GM18951 (cell line): ENCODE results near the gene MPHOSPH10.
A peak's percentile ranks its signal among the peaks of the same experiment; 100 is the strongest.
"Not testable (repeated sequence)": the region's sequence is repeated elsewhere in the genome, so short reads cannot be mapped to it uniquely, and the experiment has no call there.

Source experiments
- POLR2A ChIP-seq: IDR thresholded peaks from 4 replicates; pipeline ENCODE4 v1.6.1; 2011; ENCODE audit warnings: mild to moderate bottlenecking; ENCODE audit not compliant: insufficient read length, insufficient read depth; ENCODE audit errors: extremely low read depth
- in situ Hi-C: fragments of 300-500 bp; cut with MboI; formaldehyde crosslinking; loops from one replicate; pipeline ENCODE4 v1.12.0; 2022; ENCODE audit warnings: low sequenced_read_pairs, mixed read lengths, inconsistent platforms; ENCODE audit not compliant: unreplicated experiment

Gene MPHOSPH10

GRCh38 chr2:71130152-71130904, at the start of gene MPHOSPH10, which contains the start of gene MCEE:
MPHOSPH10 (plus strand) TSS chr2:71130634; CDS start chr2:71130666, 32 bp downstream.
MCEE (minus strand) TSS chr2:71130229; CDS start chr2:71130219, 10 bp downstream.
- peak; percentile 66 for TF ChIP-seq POLR2A
- in situ Hi-C loops: no loop called here

- in situ Hi-C loops: no loop called here
- no peak for TF ChIP-seq POLR2A
Measured at GRCh38 chr2:71082402-71083252, 47.8 kb upstream of the MPHOSPH10 start.

GRCh38 chr2:71083297-71083696, 47.1 kb upstream of the MPHOSPH10 start:
- in situ Hi-C loops: not testable (repeated sequence)

GRCh38 chr2:71083752-71084312, 46.6 kb upstream of the MPHOSPH10 start:
- in situ Hi-C loops: not testable (repeated sequence)

- in situ Hi-C loops: not testable (repeated sequence)
Measured at GRCh38 chr2:71085325-71086003, 45.0 kb upstream of the MPHOSPH10 start.

GRCh38 chr2:71089475-71089874, 41.0 kb upstream of the MPHOSPH10 start:
- in situ Hi-C loops: not testable (repeated sequence)

- in situ Hi-C loops: not testable (repeated sequence)
Measured at GRCh38 chr2:71091808-71092207, 38.6 kb upstream of the MPHOSPH10 start.

- in situ Hi-C loops: not testable (repeated sequence)
Measured at GRCh38 chr2:71092491-71093260, 37.8 kb upstream of the MPHOSPH10 start.

- no peak for TF ChIP-seq POLR2A
- in situ Hi-C loops: no loop called here
Measured at GRCh38 chr2:71100195-71100964, 30.1 kb upstream of the MPHOSPH10 start.

GRCh38 chr2:71101656-71102055, 28.8 kb upstream of the MPHOSPH10 start:
- in situ Hi-C loops: no loop called here
- TF ChIP-seq POLR2A: no peak

- no peak for TF ChIP-seq POLR2A
- in situ Hi-C loops: no loop called here
Measured at GRCh38 chr2:71102981-71103681, 27.3 kb upstream of the MPHOSPH10 start.

GRCh38 chr2:71103809-71104208, 26.6 kb upstream of the MPHOSPH10 start:
- TF ChIP-seq POLR2A: no peak
- in situ Hi-C loops: no loop called here

GRCh38 chr2:71106463-71106862, 24.0 kb upstream of the MPHOSPH10 start:
- in situ Hi-C loops: not testable (repeated sequence)
